ENCODE measurements around the gene COLEC12. TPM values are rescaled to one million over a fixed set of nuclear protein-coding genes. Genes with fewer than 3 reads are reported as not detected.

The COLEC12 gene
- 10 to 100 TPM; 11.7 to 57.3 (median 14.7) TPM for total RNA-seq

DNA sequence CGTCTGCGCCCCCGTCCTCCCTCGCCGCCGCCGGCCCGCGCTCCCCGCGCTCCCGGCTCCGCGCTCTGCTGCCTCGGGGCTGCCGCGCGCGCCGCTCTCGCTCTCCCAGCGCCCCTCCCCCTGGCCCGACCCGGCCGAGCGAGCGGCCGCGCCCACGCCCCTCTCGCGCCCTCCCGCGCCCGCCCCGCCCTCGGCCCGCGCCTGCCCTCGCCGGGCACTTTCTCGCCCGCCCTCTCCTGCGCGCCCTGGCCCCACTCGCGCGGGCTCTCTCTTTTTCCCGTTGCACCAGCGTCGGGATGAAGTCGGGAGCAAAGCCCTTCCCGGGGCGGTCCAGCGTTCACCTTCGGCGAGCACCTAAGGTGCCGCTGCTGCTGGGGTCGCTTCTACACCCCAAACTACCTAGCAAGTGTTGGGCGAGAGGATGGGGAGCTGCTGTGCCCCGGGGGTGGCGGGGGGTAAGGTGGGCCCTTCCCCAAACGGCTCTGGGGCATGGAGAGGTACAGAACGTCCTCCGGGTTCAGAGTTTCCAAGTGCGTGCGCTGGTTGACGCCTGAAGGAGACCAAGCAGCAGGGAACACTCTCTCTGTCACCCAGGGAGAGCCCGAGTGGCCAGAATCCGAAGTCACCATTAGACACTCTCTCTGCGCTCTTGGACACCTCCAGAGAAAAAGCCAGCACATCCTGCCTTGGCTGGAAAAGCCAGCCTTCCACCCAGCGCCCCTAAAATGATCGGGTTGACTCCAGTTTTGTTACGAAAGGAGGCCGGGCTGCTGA lies at the start of gene COLEC12:
Gene COLEC12, minus strand, starts transcription at position 70 of the 774 bp plus-strand sequence. CDS start 187 bp downstream, outside the sequence.
- H3K4me3 ChIP-seq: peak within 1 kb of the TSS; percentile 58 to 71 (median 67)
- H3K4me1 ChIP-seq: peaks cover 0 to 15% of the 10 kb centered on the region in 2 donors
- H3K36me3 ChIP-seq: no peaks in the 10 kb centered on the region
- TF ChIP-seq CTCF (IDR thresholded peaks at IDR 0.05) (no peak), POLR2A (IDR thresholded peaks at IDR 0.05) (no peak), POLR2AphosphoS5 (IDR thresholded peaks at IDR 0.05) (no peak)
- intact Hi-C loops (cut with DNase I; ENCODE audit: low total_unique reads): no loop called here
- DNase-seq (ENCODE audit: low spot score in 2 of 2): no peak
- H3K9me3 ChIP-seq: no peaks in the 10 kb centered on the region
- H3K27ac ChIP-seq: peak within 1 kb of the TSS; percentile 0 to 3
- H3K27me3 ChIP-seq: peaks cover 0 to 14% of the 10 kb centered on the region in 2 donors

DNA sequence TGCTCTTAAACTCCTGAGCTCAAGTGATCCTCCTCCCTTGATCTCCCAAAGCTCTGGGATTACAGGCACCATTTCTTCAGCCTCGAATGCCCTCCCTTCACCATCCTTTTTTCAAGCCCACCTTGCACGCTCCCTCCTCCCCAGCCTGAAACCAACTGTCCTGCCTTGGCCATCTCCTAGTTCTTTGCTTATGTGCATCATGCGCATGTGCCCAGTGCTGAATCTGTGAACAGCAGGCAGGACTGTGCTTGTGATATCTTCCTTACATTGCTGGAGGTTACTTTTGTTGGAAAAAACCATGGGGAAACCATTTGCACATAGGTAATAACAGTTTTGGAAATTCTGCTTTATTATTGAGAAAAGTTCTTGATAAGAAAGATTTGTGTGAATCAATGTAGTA lies 49.5 kb upstream of the COLEC12 start:
- intact Hi-C loops (cut with DNase I; ENCODE audit: low total_unique reads): no loop called here
- Histone ChIP-seq H3K36me3 (no peaks in the 10 kb centered on the region), H3K27me3 (no peaks in the 10 kb centered on the region), H3K4me1 (no peaks in the 10 kb centered on the region), H3K27ac (no peak overlapping the region), H3K4me3 (no peak overlapping the region), H3K9me3 (peaks cover 0 to 5% of the 10 kb centered on the region in 2 donors)
- no peak for TF ChIP-seq CTCF (IDR thresholded peaks at IDR 0.05)
- no peak for TF ChIP-seq POLR2A (IDR thresholded peaks at IDR 0.05)
- no peak for TF ChIP-seq POLR2AphosphoS5 (IDR thresholded peaks at IDR 0.05)
- no peak for DNase-seq (ENCODE audit: low spot score in 2 of 2)

DNA sequence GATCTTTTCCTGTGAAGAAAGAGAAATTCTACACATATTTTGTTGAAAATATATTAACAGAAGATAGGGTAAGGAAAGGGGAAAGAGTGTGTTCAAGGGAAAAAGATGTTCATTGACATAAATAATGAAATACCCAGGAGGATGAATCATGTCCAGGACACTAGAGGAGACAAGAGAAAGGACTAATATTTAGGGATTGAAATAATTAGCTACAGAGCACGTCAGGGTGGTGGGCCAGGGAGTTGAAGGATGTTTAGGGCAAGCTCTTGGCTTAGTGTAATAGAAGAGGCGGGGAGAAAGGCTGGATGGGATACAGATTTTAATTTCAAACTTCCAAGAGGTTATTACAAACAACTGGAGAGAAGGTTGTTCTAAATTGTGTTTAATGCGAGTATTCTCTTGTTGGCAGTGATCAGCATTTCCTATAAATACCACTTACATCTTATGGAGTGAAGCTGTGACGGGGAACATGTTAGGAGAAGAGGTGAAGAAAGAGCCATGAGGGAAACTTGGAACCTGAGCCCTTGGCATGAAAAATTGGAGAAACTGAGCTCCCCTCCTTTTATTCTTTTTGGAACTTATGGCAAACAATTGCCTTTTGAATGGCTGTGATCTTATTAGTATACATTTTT lies 43.1 kb upstream of the COLEC12 start:
- Histone ChIP-seq H3K36me3 (no peaks in the 10 kb centered on the region), H3K27ac (no peak overlapping the region), H3K27me3 (no peaks in the 10 kb centered on the region), H3K9me3 (no peaks in the 10 kb centered on the region), H3K4me3 (no peak overlapping the region), H3K4me1 (no peaks in the 10 kb centered on the region)
- intact Hi-C loops (cut with DNase I; ENCODE audit: low total_unique reads): no loop called here
- no peak for DNase-seq (ENCODE audit: low spot score in 2 of 2)
- no peak for TF ChIP-seq POLR2AphosphoS5 (IDR thresholded peaks at IDR 0.05)
- TF ChIP-seq POLR2A (IDR thresholded peaks at IDR 0.05): no peak
- TF ChIP-seq CTCF (IDR thresholded peaks at IDR 0.05): no peak

DNA sequence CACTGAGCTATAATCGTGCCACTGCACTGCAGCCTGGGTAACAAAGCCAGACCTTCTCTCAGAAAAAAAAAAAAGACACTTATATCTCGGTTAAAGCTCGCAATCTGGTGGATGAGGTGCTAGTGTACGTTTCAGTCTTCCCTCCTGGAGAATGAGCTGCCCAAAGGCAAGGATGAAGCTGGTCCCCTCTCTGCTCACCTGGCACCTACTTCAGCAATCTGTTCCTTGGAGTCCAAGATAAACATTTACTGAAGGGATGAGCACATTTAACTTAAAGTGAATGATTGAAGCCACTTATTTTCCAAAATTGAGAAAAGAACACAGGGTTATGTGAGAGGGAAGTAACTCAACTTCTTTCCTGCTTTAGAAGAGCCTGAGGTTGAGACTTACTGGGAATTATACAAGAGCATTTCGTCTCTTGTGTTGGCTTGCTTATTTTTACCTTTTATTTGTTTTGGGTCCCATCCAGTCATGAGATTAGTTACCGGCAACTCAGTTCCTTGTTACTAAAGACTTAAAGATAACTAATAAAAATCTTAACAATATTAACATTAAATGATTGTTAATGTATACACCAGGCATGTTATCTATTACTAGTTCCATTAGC lies 33.6 kb upstream of the COLEC12 start:
- intact Hi-C loops (cut with DNase I; ENCODE audit: low total_unique reads): no loop called here
- Histone ChIP-seq H3K36me3 (no peaks in the 10 kb centered on the region), H3K27ac (no peak overlapping the region), H3K9me3 (no peaks in the 10 kb centered on the region), H3K4me3 (no peak overlapping the region), H3K27me3 (no peaks in the 10 kb centered on the region), H3K4me1 (no peaks in the 10 kb centered on the region)
- no peak for DNase-seq (ENCODE audit: low spot score in 2 of 2)
- TF ChIP-seq POLR2AphosphoS5 (IDR thresholded peaks at IDR 0.05): no peak
- TF ChIP-seq CTCF (IDR thresholded peaks at IDR 0.05): no peak
- TF ChIP-seq POLR2A (IDR thresholded peaks at IDR 0.05): no peak

DNA sequence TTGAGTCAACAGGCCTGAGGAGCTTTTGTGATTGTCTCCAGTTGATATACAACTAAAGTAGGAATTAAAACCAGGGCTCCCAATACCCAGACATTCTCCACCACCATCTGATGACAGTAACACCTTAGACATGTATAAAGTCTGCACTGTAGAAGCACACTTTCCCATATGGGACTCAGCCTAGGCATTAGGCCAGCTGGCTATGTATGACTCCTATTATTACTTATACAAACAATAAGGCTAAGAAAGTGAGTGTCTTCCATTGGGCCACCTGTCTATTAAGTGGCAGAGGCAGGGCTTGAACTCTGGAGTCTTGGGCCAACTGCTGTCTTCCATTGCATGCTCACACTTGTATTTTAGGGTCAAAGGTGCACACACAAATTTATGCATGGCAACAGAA lies 32.1 kb upstream of the COLEC12 start:
- no peak for TF ChIP-seq POLR2A (IDR thresholded peaks at IDR 0.05)
- TF ChIP-seq CTCF (IDR thresholded peaks at IDR 0.05): no peak
- no peak for TF ChIP-seq POLR2AphosphoS5 (IDR thresholded peaks at IDR 0.05)
- intact Hi-C loops (cut with DNase I; ENCODE audit: low total_unique reads): no loop called here
- DNase-seq (ENCODE audit: low spot score in 2 of 2): no peak
- Histone ChIP-seq H3K4me3 (no peak overlapping the region), H3K36me3 (no peaks in the 10 kb centered on the region), H3K4me1 (no peaks in the 10 kb centered on the region), H3K9me3 (no peaks in the 10 kb centered on the region), H3K27ac (no peak overlapping the region), H3K27me3 (no peaks in the 10 kb centered on the region)
